Fibroblast of lung (primary cell): Measurements from ENCODE around the gene LASP1.

Experiments
- EZH2 ChIP-seq: IDR thresholded peaks from 2 replicates; pipeline ENCODE4 v1.5.1; 2012; ENCODE audit warnings: low read length, control low read depth, mild to moderate bottlenecking; ENCODE audit errors: missing control alignments
- TF ChIP-seq, protein P1 (sequence below), 2 donors: IDR thresholded peaks in 1 of 2; conservative IDR thresholded peaks in 1 of 2; 1 replicate in 1 of 2; 2 replicates in 1 of 2; pipeline ENCODE4 v1.5.1; 2011 to 2012; ENCODE audit warnings: low read length in 2 of 2, control low read depth in 1 of 2, inconsistent platforms in 1 of 2, low read depth in 1 of 2, mild to moderate bottlenecking in 1 of 2

DNA sequence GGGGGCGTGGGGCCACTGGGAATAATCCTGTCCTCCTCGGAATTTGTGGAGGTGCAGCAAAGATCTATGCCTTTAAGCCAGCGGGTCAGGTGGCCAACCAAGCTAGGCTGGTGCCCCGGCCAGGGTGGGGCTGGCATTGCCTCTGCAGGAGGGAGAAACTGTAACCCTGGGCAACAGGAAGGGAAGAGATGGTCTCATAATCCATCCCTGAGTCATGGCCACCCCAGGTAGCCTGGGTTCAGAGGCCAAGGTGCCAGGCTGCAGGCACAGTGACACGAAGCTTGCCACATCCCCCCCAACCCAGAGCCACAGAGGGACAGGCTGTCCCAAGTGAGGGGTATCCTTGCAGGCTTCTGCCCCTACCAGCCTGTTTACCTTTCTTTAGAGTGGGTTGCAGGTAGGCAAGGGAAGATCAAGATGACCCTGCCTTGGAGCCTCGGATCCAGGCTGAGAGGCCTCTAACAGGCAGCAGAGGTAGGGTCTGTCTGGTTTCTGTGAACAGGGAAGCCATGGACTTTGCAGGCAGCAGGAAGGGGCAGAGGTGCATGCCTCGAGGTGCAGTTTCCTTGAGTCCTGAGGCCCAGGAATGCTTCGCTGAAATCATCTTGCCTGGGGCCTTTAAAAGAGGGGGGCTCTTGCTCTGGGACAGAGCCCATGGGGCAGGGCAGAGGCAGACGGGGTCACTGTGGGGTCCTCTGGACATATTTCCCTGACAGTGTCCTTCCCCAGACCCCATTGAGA is 4.0 kb downstream of the LASP1 start:
- TF ChIP-seq, protein P1, sequence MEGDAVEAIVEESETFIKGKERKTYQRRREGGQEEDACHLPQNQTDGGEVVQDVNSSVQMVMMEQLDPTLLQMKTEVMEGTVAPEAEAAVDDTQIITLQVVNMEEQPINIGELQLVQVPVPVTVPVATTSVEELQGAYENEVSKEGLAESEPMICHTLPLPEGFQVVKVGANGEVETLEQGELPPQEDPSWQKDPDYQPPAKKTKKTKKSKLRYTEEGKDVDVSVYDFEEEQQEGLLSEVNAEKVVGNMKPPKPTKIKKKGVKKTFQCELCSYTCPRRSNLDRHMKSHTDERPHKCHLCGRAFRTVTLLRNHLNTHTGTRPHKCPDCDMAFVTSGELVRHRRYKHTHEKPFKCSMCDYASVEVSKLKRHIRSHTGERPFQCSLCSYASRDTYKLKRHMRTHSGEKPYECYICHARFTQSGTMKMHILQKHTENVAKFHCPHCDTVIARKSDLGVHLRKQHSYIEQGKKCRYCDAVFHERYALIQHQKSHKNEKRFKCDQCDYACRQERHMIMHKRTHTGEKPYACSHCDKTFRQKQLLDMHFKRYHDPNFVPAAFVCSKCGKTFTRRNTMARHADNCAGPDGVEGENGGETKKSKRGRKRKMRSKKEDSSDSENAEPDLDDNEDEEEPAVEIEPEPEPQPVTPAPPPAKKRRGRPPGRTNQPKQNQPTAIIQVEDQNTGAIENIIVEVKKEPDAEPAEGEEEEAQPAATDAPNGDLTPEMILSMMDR (conservative IDR thresholded peaks at IDR 0.05 in 1 of 2, IDR thresholded peaks at IDR 0.05 in 1 of 2; ENCODE audit: low read depth in 1 of 2, low read length in 2 of 2) = no peak
- no peak for TF ChIP-seq EZH2
